Erythroblast (primary cell): Measurements from ENCODE around the gene AKR1C1.

Experiments used
- GATA1 ChIP-seq: IDR thresholded peaks from 2 replicates; pipeline ENCODE4 v1.6.1; 2011; ENCODE audit warnings: low read depth, mild to moderate bottlenecking, control low read depth, low read length, moderate library complexity
- POLR2A ChIP-seq: IDR thresholded peaks from 2 replicates; pipeline ENCODE4 v1.6.1; 2011; ENCODE audit warnings: mild to moderate bottlenecking, low read length

- no peak for TF ChIP-seq POLR2A
- no peak for TF ChIP-seq GATA1
Measured at GRCh38 chr10:4984223-4984622, 21.0 kb downstream of the AKR1C1 start.
